IMR-90 (cell line): ENCODE measurements around the gene IL22RA1.

Experiments
- CTCF ChIP-seq: conservative IDR thresholded peaks from 2 replicates; pipeline ENCODE4 v1.5.1; 2012; ENCODE audit warnings: mild to moderate bottlenecking, low read depth, low read length, improper control_type of control experiment
- MAZ ChIP-seq: IDR thresholded peaks from 2 replicates; pipeline ENCODE4 v1.6.1; 2012; ENCODE audit warnings: low read depth, mild to moderate bottlenecking, low read length, improper control_type of control experiment, moderate library complexity, borderline replicate concordance

- no peak for TF ChIP-seq CTCF
- no peak for TF ChIP-seq MAZ
These were observed 13.8 kb upstream of the IL22RA1 start for GRCh38 chr1:24156542-24157260.
